Measurements from ENCODE around the gene IQSEC1. TPM values are rescaled to one million over a fixed set of nuclear protein-coding genes. Genes with fewer than 3 reads are reported as not detected.

Gene IQSEC1
- total RNA-seq, 2 donors from 2014 or later = 58.2 to 94.2 TPM

DNA sequence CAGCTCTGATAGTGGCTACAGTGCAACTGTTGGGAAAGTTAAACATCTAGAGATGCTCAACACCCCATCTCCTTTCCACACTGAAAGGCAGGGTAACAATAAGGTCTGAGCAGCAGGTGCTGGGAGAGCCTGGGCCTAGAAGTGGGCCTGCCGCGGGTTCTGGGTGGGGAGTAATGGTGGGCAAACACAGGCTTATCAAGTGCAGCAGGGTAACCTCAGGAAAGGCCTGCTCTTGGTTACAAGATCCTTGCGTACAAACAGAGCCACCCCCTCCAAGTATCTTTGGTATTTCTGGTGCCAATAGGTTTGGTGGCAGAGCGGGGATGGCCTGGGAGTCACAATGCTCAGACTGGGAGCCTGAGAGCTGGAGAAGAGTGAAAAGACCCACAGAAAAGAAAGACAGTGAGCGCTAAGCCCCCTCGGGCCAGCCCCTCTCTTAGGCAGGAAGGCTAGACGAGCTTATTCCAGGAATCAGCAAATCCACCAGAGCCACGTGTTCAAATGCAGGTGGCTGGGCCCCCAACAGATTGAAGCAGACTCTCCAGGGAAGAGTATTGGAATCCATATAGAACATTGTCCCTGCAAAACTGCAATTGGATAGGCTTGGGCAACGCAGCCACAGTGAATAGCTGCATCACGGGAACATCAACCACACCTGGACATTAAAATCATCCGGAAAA, 2.7 kb downstream of the IQSEC1 start:
- H3K27me3 ChIP-seq (replicated peaks; ENCODE audit: insufficient read depth) = peaks cover 6% of the 10 kb centered on the region

DNA sequence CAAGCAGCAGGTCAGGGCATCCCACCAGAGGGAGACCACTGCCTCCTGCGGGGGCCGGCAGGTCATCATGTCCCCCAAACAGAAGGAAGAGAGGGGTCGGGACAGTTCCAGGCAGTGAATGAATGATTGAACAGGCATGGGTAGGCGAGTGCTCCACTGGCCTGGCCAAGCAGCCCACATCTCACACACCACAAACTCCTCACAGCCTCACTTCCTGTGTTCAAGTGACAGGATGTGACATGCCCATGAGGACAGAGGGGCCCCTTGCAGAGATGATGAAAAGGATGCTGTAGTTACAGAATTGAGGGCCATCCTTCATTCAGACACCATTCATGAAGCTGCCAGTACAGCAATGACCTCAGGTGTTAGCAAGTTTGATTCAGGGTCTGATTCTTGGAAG, 3.7 kb downstream of the IQSEC1 start:
- no peaks in the 10 kb centered on the region for H3K9me3 ChIP-seq
- no peaks in the 10 kb centered on the region for H3K36me3 ChIP-seq
- no peak for DNase-seq (ENCODE audit: low spot score)
- H3K4me1 ChIP-seq (replicated peaks) = no peaks in the 10 kb centered on the region
- WGBS = 95% methylated on average over 4 of the region's 4 CpGs
- intact Hi-C loops (cut with DNase I) = no loop called here
- no peak overlapping the region for H3K27ac ChIP-seq
- H3K4me3 ChIP-seq = no peak overlapping the region
- TF ChIP-seq POLR2A (IDR thresholded peaks at IDR 0.05) (no peak), POLR2AphosphoS5 (IDR thresholded peaks at IDR 0.05) (no peak), CTCF (IDR thresholded peaks at IDR 0.05) (no peak)
- H3K27me3 ChIP-seq (replicated peaks; ENCODE audit: insufficient read depth) = peaks cover 6% of the 10 kb centered on the region

More for the DNA sequence above, 2.7 kb downstream of the IQSEC1 start:
- 84% methylated on average over 11 of the region's 11 CpGs for WGBS
- Histone ChIP-seq H3K9me3 (no peaks in the 10 kb centered on the region), H3K27ac (no peak overlapping the region), H3K36me3 (no peaks in the 10 kb centered on the region), H3K4me3 (no peak overlapping the region), H3K4me1 (replicated peaks) (no peaks in the 10 kb centered on the region)
- TF ChIP-seq POLR2AphosphoS5 (IDR thresholded peaks at IDR 0.05) (no peak), CTCF (IDR thresholded peaks at IDR 0.05) (no peak), POLR2A (IDR thresholded peaks at IDR 0.05) (no peak)
- no peak for DNase-seq (ENCODE audit: low spot score)
- intact Hi-C loops (cut with DNase I) = no loop called here

DNA sequence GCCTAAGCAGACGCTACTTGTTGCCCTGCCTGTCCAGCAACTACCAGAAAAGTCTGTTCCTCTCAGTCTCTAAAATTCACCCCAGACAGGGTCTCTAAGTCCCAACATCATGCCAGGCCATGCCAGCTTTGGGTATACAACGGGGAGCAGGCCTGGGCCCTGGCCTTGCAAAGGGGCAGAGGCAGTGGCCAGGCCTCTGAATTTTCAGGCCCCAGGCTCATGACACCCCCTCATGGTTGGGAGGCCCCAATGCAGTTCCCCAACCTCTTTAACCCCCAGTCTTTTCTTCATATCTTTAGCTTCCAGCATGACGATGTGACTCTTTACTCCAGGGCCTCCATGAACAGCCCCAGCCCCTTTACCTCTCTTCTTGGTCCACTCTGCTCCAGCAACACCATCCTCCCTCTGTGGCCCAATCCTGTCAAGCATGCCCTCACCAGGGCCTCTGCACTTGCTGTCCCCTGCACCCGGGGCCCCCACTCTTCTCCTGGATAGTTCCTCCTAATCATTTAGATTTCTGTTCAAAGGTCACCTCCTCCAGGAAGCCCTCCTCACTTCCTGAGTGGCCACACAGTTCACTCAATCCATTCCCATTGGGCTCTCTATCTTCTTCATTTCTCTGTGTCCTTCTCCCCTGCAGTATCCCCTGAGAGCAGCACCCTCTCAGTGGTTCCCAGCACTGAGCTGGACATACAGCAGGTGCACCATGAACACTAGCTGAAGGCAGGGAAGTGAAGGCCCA, 4.8 kb downstream of the IQSEC1 start:
- 71% methylated on average over 4 of the region's 4 CpGs for WGBS

DNA sequence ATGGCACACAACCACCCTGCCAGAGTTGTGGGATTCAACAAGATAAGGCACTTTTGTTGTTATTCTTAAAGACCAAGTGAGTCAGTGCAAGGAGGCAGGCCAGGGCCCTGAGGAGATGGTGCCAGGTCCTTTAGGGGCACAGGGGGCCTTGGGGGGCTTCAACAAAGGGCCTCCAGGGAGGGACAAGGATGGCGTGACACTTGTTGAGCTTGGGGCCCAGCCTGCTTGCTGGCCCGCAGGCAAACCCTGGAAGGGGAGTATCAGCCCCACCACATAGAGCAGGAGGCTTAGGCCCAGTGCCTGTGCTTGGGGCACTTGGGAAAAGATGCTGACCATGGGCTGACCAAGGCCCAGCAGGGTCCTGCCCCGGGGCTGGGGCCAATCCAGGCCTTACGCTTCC, 5.5 kb downstream of the IQSEC1 start:
- intact Hi-C loops (cut with DNase I) = no loop called here
- WGBS = 96% methylated on average over 4 of the region's 4 CpGs

More for the DNA sequence above, 4.8 kb downstream of the IQSEC1 start:
- intact Hi-C loops (cut with DNase I) = no loop called here
- Histone ChIP-seq H3K9me3 (no peaks in the 10 kb centered on the region), H3K27ac (no peak overlapping the region), H3K4me1 (replicated peaks) (no peaks in the 10 kb centered on the region), H3K36me3 (no peaks in the 10 kb centered on the region), H3K4me3 (no peak overlapping the region), H3K27me3 (replicated peaks; ENCODE audit: insufficient read depth) (peaks cover 6% of the 10 kb centered on the region)
- no peak for DNase-seq (ENCODE audit: low spot score)
- TF ChIP-seq POLR2AphosphoS5 (IDR thresholded peaks at IDR 0.05) (no peak), POLR2A (IDR thresholded peaks at IDR 0.05) (no peak)

More for the DNA sequence above, 5.5 kb downstream of the IQSEC1 start:
- Histone ChIP-seq H3K9me3 (no peaks in the 10 kb centered on the region), H3K36me3 (no peaks in the 10 kb centered on the region), H3K27me3 (replicated peaks; ENCODE audit: insufficient read depth) (peaks cover under 1% of the 10 kb centered on the region), H3K4me3 (no peak overlapping the region), H3K4me1 (replicated peaks) (no peaks in the 10 kb centered on the region), H3K27ac (no peak overlapping the region)
- TF ChIP-seq POLR2AphosphoS5 (IDR thresholded peaks at IDR 0.05) (no peak), POLR2A (IDR thresholded peaks at IDR 0.05) (no peak), CTCF (IDR thresholded peaks at IDR 0.05) (no peak)
- DNase-seq (ENCODE audit: low spot score) = no peak

All from prostate gland (tissue), 2 donors.